ENCODE measurements around the gene LRMDA. TPM values are rescaled to one million over a fixed set of nuclear protein-coding genes. Genes with fewer than 3 reads are reported as not detected.

Gene LRMDA
- total and polyA plus RNA-seq, 2 of the 8 experiments (the other 6 are each of a cell fraction or from before 2014, with no cell fraction given), result 0.86 to 2.8 TPM

DNA sequence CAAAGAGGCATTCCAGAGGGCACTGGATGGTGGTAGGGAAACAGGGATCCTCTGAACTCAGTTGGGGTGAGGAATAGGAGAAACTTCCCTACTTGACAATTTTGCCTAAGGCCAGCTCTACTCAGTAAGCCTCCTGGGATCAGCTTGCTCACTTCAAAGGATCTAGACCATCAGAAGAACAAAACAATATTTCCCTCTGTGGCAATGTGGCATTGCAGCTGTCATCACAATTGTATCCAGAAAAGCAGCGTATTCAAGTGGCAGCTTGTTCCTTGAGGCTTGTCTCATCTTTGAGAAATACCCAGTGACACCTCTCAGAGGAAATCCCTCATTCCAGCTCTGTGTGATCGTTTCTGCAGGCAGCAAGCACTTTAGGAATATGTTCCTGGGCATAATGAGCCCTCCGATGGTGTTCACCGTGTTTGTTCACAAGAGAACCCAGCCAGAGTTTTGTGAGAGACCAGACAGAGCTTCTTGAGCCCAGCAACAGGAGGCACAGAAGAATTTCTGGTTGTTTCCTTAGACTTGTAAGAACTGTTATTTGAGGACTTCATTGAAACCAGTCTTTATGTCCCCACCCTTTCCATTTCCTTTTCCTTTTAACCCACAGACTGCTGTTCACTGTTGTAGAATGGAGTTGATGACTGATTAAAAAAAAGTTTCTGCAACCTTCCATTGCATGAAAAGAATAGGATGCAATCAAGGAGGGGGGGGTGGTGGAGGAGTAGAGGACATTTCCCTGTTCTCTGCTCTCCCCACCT is 747.3 kb downstream of the LRMDA start:
- Histone ChIP-seq H3K23ac (ENCODE audit: insufficient read length) (no peak overlapping the region), H3K36me3 (ENCODE audit: control insufficient read depth in 2 of 4, insufficient read depth in 4 of 4, low read length in 3 of 4) (no peaks in the 10 kb centered on the region), H2BK15ac (ENCODE audit: low read length) (no peak overlapping the region; the same call in 1 of the 2 replicates), H3K4me1 (replicated peaks in 1 of 4; ENCODE audit: control insufficient read depth in 3 of 4, insufficient read depth in 4 of 4, low read length in 3 of 4) (peaks cover 0 to 5% (median 4%) of the 10 kb centered on the region in 4 experiments; a peak in 4 of 7 replicates), H3K4me3 (ENCODE audit: extremely low read depth in 1 of 4, insufficient read depth in 2 of 4, low read depth in 3 of 4, low read length in 4 of 4) (no peak overlapping the region), H3K79me2 (ENCODE audit: control insufficient read depth in 1 of 2, insufficient read depth in 2 of 2, low read length in 2 of 2) (no peaks in the 10 kb centered on the region), H3K79me1 (ENCODE audit: low read depth, low read length) (no peaks in the 10 kb centered on the region), H3K27ac (ENCODE audit: low read depth, low read length) (no peak overlapping the region), H3K4me2 (ENCODE audit: insufficient read depth in 1 of 2, low read depth in 2 of 2, low read length in 2 of 2) (no peak overlapping the region), H4K8ac (ENCODE audit: extremely low read depth, insufficient read depth, low read length) (no peak overlapping the region), H2BK20ac (ENCODE audit: low read length) (no peak overlapping the region), H4K91ac (replicated peaks; ENCODE audit: insufficient read length, low read length) (no peak overlapping the region), H3K18ac (ENCODE audit: extremely low read depth, low read length) (no peak overlapping the region), H4K20me1 (replicated peaks in 1 of 2; ENCODE audit: control insufficient read depth in 1 of 2, insufficient read depth in 2 of 2, low read length in 2 of 2) (no peaks in the 10 kb centered on the region), H3K14ac (ENCODE audit: insufficient read length) (no peak overlapping the region), H4K5ac (ENCODE audit: insufficient read length, low read depth, low read length) (no peak overlapping the region), H3K9ac (replicated peaks in 1 of 4; ENCODE audit: extremely low read depth in 1 of 4, low read depth in 3 of 4, low read length in 3 of 4) (no peak overlapping the region), H2BK12ac (ENCODE audit: low read depth, low read length) (0 out of 2 replicates have a peak overlapping the region, but pooled peaks have one; percentile 12), H3K23me2 (ENCODE audit: low read depth, low read length) (no peaks in the 10 kb centered on the region), H3K9me3 (ENCODE audit: insufficient read depth in 2 of 2, low read depth in 1 of 2, low read length in 1 of 2) (no peaks in the 10 kb centered on the region), H3K56ac (replicated peaks; ENCODE audit: insufficient read length, low read depth, low read length) (no peak overlapping the region), H2BK120ac (replicated peaks; ENCODE audit: low read depth, low read length) (no peak overlapping the region), H2BK5ac (ENCODE audit: low read depth, low read length) (no peak overlapping the region), H3K4ac (replicated peaks; ENCODE audit: insufficient read length, low read depth, low read length) (peak overlapping the region; percentile 3), H2AFZ (ENCODE audit: low read length) (no peak overlapping the region), H3K27me3 (replicated peaks in 1 of 4; ENCODE audit: control insufficient read depth in 3 of 4, extremely low read depth in 1 of 4, insufficient read depth in 3 of 4, low read length in 3 of 4) (no peaks in the 10 kb centered on the region), H2AK5ac (ENCODE audit: low read depth, low read length) (peak overlapping the region; percentile 2; the same call in 1 of the 2 replicates)
- FAIRE-seq, result no peak
- ChIA-PET POLR2A (ENCODE audit: partially characterized antibody) (no interaction called here), CTCF (ENCODE audit: partially characterized antibody) (interaction anchor here (0.9 to 1.7 kb wide), 6 partner anchors 20 to 783 kb away, joined by 3 to 4 read pairs (median 3); no protein-coding TSS in a partner anchor)
- 95% methylated on average over 4 of the region's 4 CpGs; no CpG with 5 or more reads in 1 of the 2 experiments for WGBS, 2 experiments (ENCODE audit: extremely low coverage in 1 of 2, insufficient coverage in 1 of 2, insufficient read length in 1 of 2, insufficient replicate concordance in 2 of 2, low coverage in 1 of 2, low lambda C conversion rate in 2 of 2, missing lambda C conversion rate in 1 of 2)
- DNase-seq (ENCODE audit: low read depth in 1 of 2, low spot score in 2 of 2), result no peak
- TF ChIP-seq CTBP2 (IDR thresholded peaks at IDR 0.05; ENCODE audit: borderline replicate concordance, insufficient read depth, insufficient read length, low read length), result no peak
